Choroid plexus epithelial cell (primary cell): ENCODE results near the gene PCLAF.
"Not testable (repeated sequence)": the region's sequence is repeated elsewhere in the genome, so short reads cannot be mapped to it uniquely, and the experiment has no call there.

ENCODE experiments used
- DNase-seq: peaks from one replicate; pipeline ENCODE4 v3.0.0-alpha.2; 2010; ENCODE audit warnings: low read depth
- H3K4me3 ChIP-seq: 2 replicates; pipeline ENCODE4 v1.5.1; 2011; ENCODE audit warnings: low read depth, mild to moderate bottlenecking, control low read depth, low read length, moderate library complexity
- CTCF ChIP-seq: conservative IDR thresholded peaks from 2 replicates; pipeline ENCODE4 v1.5.1; 2011; ENCODE audit warnings: low read depth, mild to moderate bottlenecking, control low read depth, inconsistent platforms, low read length, moderate library complexity

Gene PCLAF

GRCh38 chr15:64422697-64423096 is 41.5 kb upstream of the PCLAF start:
- TF ChIP-seq CTCF, result no peak
- DNase-seq, result no peak
- H3K4me3 ChIP-seq, result no peak overlapping the region

GRCh38 chr15:64412216-64412615 is 31.0 kb upstream of the PCLAF start:
- DNase-seq, result no peak
- no peak for TF ChIP-seq CTCF
- H3K4me3 ChIP-seq, result no peak overlapping the region

GRCh38 chr15:64400583-64400982 is 19.3 kb upstream of the PCLAF start:
- no peak for DNase-seq
- TF ChIP-seq CTCF, result no peak

GRCh38 chr15:64398575-64398974 is 17.3 kb upstream of the PCLAF start:
- no peak for DNase-seq
- no peak overlapping the region for H3K4me3 ChIP-seq
- no peak for TF ChIP-seq CTCF

More at GRCh38 chr15:64400583-64400982, 19.3 kb upstream of the PCLAF start:
- no peak overlapping the region for H3K4me3 ChIP-seq

GRCh38 chr15:64396789-64397188 is 15.5 kb upstream of the PCLAF start:
- no peak overlapping the region for H3K4me3 ChIP-seq
- TF ChIP-seq CTCF, result no peak
- DNase-seq, result no peak

- not testable (repeated sequence) for DNase-seq, H3K4me3 ChIP-seq
These were observed 11.2 kb upstream of the PCLAF start for GRCh38 chr15:64392471-64392870.

GRCh38 chr15:64389036-64389435 is 7.8 kb upstream of the PCLAF start:
- DNase-seq, result no peak
- no peak for TF ChIP-seq CTCF
- H3K4me3 ChIP-seq, result no peak overlapping the region
